Left lung (tissue), 10 donors: ENCODE results near the gene LRSAM1. TPM values are rescaled to one million over a fixed set of nuclear protein-coding genes. Genes with fewer than 3 reads are reported as not detected.

Source experiments
- ATAC-seq: fragments of 200-7000 bp; cut with Tn5 transposase; one replicate; pipeline ENCODE4 v1.9.1; 2020; ENCODE audit warnings: moderate library complexity
- DNase-seq, 4 donors: peaks; one replicate each; pipeline ENCODE4 v3.0.0-alpha.2; 2013 to 2020
- H3K27ac ChIP-seq, 2 donors: fragments of 200-600 bp; sonication (generic) in 1 of 2; one replicate each; pipeline versions ENCODE4 v1.5.0 to v1.8.0; 2020 to 2021
- H3K27me3 ChIP-seq, 2 donors: fragments of 200-600 bp; sonication (generic) in 1 of 2; one replicate each; pipeline versions ENCODE4 v1.5.0 to v1.8.0; 2020 to 2021
- H3K36me3 ChIP-seq, 2 donors: fragments of 200-600 bp; sonication (generic) in 1 of 2; one replicate each; pipeline versions ENCODE4 v1.5.0 to v1.8.0; 2020 to 2021
- H3K4me1 ChIP-seq, 2 donors: fragments of 200-600 bp; one replicate each; pipeline ENCODE4 v1.8.0; 2021
- H3K4me3 ChIP-seq, 2 donors: fragments of 200-600 bp; sonication (generic) in 1 of 2; one replicate each; pipeline versions ENCODE4 v1.5.0 to v1.8.0; 2020 to 2021; ENCODE audit warnings: mild to moderate bottlenecking in 1 of 2
- H3K9me3 ChIP-seq, 2 donors: fragments of 200-600 bp; sonication (generic) in 1 of 2; one replicate each; pipeline versions ENCODE4 v1.5.0 to v1.8.0; 2020 to 2021
- intact Hi-C, 2 donors: fragments of 100-400 bp; cut with DNase I; formaldehyde crosslinking; loops; one replicate each; pipeline versions ENCODE4 v1.11.2 to v1.14.2; 2022
- polyA plus RNA-seq, 6 donors: library from polyadenylated mRNA; unstranded; fragments of 120-200 nt; gene quantifications; one replicate each; pipeline ENCODE4 v1.2.1, GENCODE V29; 2013; ENCODE audit not compliant: insufficient read length in 6 of 6
- total RNA-seq, 2 donors: library from RNA; stranded (reverse); fragmentation: NEBNext Ultra II Directional; extraction: Animal tissue kit (Norgen Biotek cat#: 25700); gene quantifications; one replicate each; pipeline ENCODE4 v1.2.1, GENCODE V29; 2021
- TF ChIP-seq, protein P1 (sequence below), 2 donors: fragments of 200-600 bp; sonication (generic) in 1 of 2; IDR thresholded peaks; one replicate each; pipeline versions ENCODE4 v1.5.0 to v1.8.0; 2021; ENCODE audit warnings: antibody characterized with exemption in 2 of 2
- donor health status: DM: no; HTN: yes; CAD: no.
- donor health status: DM: no; HTN: no; CAD: no.

Gene LRSAM1
- total and polyA plus RNA-seq, 8 donors = 16.4 to 24.4 (median 19.4) TPM

GRCh38 chr9:127415657-127416056 is 35.7 kb upstream of the LRSAM1 start:
- ATAC-seq (no peak), DNase-seq (no peak)
- no peak overlapping the region for H3K27ac ChIP-seq
- H3K4me1 ChIP-seq = peaks cover 0 to 4% of the 10 kb centered on the region in 2 donors
- H3K9me3 ChIP-seq = no peaks in the 10 kb centered on the region
- H3K27me3 ChIP-seq = no peaks in the 10 kb centered on the region
- no peaks in the 10 kb centered on the region for H3K36me3 ChIP-seq
- TF ChIP-seq, protein P1, sequence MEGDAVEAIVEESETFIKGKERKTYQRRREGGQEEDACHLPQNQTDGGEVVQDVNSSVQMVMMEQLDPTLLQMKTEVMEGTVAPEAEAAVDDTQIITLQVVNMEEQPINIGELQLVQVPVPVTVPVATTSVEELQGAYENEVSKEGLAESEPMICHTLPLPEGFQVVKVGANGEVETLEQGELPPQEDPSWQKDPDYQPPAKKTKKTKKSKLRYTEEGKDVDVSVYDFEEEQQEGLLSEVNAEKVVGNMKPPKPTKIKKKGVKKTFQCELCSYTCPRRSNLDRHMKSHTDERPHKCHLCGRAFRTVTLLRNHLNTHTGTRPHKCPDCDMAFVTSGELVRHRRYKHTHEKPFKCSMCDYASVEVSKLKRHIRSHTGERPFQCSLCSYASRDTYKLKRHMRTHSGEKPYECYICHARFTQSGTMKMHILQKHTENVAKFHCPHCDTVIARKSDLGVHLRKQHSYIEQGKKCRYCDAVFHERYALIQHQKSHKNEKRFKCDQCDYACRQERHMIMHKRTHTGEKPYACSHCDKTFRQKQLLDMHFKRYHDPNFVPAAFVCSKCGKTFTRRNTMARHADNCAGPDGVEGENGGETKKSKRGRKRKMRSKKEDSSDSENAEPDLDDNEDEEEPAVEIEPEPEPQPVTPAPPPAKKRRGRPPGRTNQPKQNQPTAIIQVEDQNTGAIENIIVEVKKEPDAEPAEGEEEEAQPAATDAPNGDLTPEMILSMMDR (IDR thresholded peaks at IDR 0.05) = no peak
- intact Hi-C loops = no loop called here
- H3K4me3 ChIP-seq = no peak overlapping the region

DNA sequence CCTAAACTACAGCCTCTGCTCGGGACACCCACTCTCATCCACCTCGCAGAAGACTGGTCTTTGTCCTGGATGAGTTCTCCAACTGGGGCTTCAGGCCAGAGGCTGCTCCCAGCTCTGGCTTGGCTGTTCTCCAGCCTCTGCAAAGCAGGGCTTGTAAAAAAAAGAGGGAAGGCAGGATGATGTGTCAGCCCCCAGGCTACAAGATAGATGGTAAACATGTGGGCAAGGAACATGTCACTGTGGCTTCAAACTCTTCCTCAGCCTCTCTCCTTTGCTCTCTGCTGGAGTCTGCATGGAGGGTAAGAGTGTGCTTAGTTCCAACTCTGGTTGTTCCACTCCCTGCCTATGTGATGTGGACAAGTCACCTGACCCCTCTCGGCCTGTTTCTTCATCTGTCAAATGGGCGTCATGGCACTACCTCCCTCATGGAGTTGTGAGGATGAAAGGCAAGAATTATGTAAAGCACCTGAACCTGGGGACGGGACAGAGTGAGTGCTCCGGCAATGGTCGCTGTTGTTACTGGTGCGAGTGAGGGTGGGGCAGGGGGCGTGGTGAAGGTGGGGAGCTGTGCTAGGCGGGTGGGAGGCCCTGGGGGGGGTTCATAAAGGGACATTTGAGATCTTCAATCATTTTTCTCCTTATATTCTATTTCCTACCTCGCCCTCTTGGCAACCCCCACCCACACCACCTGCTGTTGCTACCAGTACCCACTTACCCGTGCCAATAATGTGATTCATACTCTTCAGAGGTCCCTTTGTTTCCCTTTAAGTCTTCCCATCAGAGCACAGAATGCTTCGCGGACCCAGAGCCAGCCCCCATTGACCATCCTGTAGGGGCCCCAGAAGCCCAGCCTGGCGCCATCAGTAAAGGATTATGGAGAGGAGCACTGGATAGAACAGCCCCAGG is 33.9 kb upstream of the LRSAM1 start:
- TF ChIP-seq, protein P1 (IDR thresholded peaks at IDR 0.05) = no peak
- Histone ChIP-seq H3K4me3 (no peak overlapping the region), H3K9me3 (no peaks in the 10 kb centered on the region), H3K36me3 (no peaks in the 10 kb centered on the region), H3K27me3 (no peaks in the 10 kb centered on the region), H3K4me1 (peaks cover 0 to 10% of the 10 kb centered on the region in 2 donors), H3K27ac (no peak overlapping the region)
- DNase-seq (no peak), ATAC-seq (peak; percentile 16)
- intact Hi-C loops = no loop called here

- no peak overlapping the region for H3K27ac ChIP-seq
Measured at GRCh38 chr9:127418037-127418471, 33.3 kb upstream of the LRSAM1 start.

GRCh38 chr9:127419348-127419747 is 32.0 kb upstream of the LRSAM1 start:
- intact Hi-C loops = no loop called here
- TF ChIP-seq, protein P1 (IDR thresholded peaks at IDR 0.05) = no peak
- no peaks in the 10 kb centered on the region for H3K9me3 ChIP-seq
- ATAC-seq = no peak
- no peaks in the 10 kb centered on the region for H3K27me3 ChIP-seq
- no peaks in the 10 kb centered on the region for H3K36me3 ChIP-seq
- no peak for DNase-seq
- H3K27ac ChIP-seq = no peak overlapping the region
- no peak overlapping the region for H3K4me3 ChIP-seq
- peaks cover 7 to 23% of the 10 kb centered on the region in 2 donors for H3K4me1 ChIP-seq

More at GRCh38 chr9:127418037-127418471, 33.3 kb upstream of the LRSAM1 start:
- TF ChIP-seq, protein P1 (IDR thresholded peaks at IDR 0.05) = peak in 1 of 2 donors; percentile 9
- H3K4me3 ChIP-seq = no peak overlapping the region
- no peaks in the 10 kb centered on the region for H3K27me3 ChIP-seq
- no peaks in the 10 kb centered on the region for H3K9me3 ChIP-seq
- intact Hi-C loops = no loop called here
- no peaks in the 10 kb centered on the region for H3K36me3 ChIP-seq
- ATAC-seq (peak; percentile 32), DNase-seq (no peak)
- peaks cover 5 to 17% of the 10 kb centered on the region in 2 donors for H3K4me1 ChIP-seq

- no peak overlapping the region for H3K27ac ChIP-seq
- no peak overlapping the region for H3K4me3 ChIP-seq
- no peaks in the 10 kb centered on the region for H3K9me3 ChIP-seq
- peaks cover 20 to 37% of the 10 kb centered on the region in 2 donors for H3K4me1 ChIP-seq
- TF ChIP-seq, protein P1 (IDR thresholded peaks at IDR 0.05) = no peak
- H3K36me3 ChIP-seq = no peaks in the 10 kb centered on the region
- ATAC-seq = no peak
- H3K27me3 ChIP-seq = no peaks in the 10 kb centered on the region
- intact Hi-C loops = no loop called here
- no peak for DNase-seq
Measured at GRCh38 chr9:127421057-127421456, 30.3 kb upstream of the LRSAM1 start.
